A673 (cell line): ENCODE data around the gene MAP6. TPM values are rescaled to one million over a fixed set of nuclear protein-coding genes. Genes with fewer than 3 reads are reported as not detected.
A peak's percentile ranks its signal among the peaks of the same experiment; 100 is the strongest.

Experiments used
- BruUV-seq: library from RNA; stranded (reverse); fragments of 400-500 nt; replicated peaks from 2 replicates; lab custom pipeline; 2021; lab: Mats Ljungman, UMichigan
- CTCF ChIA-PET: fragments of 300-600 bp; sonication (Branson Sonifier 250); formaldehyde crosslinking; loops from one replicate; lab custom pipeline; 2022; ENCODE audit warnings: antibody characterized with exemption; lab: Charles Lee
- POLR2A ChIA-PET: fragments of 300-600 bp; sonication (Branson Sonifier 250); formaldehyde crosslinking; loops from one replicate; lab custom pipeline; 2022; ENCODE audit warnings: antibody characterized with exemption; ENCODE audit not compliant: low non-redundant PET; lab: Charles Lee
- DNase-seq: peaks from one replicate; pipeline ENCODE4 v3.0.0-alpha.2; 2015; ENCODE audit warnings: low spot score
- H3K27ac ChIP-seq: fragments of 200-600 bp; sonication (generic); 2 replicates; pipeline ENCODE4 v1.5.1; 2016; ENCODE audit warnings: mixed run types, low read depth, mild to moderate bottlenecking, mixed read lengths, antibody characterized with exemption, low read length; ENCODE audit not compliant: poor library complexity, severe bottlenecking
- H3K27me3 ChIP-seq: fragments of 200-600 bp; sonication (generic); replicated peaks from 2 replicates; pipeline ENCODE4 v1.6.1; 2017; ENCODE audit warnings: mixed run types, low read depth, mild to moderate bottlenecking, mixed read lengths, antibody characterized with exemption, low read length; ENCODE audit not compliant: insufficient read depth, poor library complexity
- H3K36me3 ChIP-seq: fragments of 200-600 bp; sonication (generic); 2 replicates; pipeline ENCODE4 v1.6.1; 2016; ENCODE audit warnings: mixed run types, mild to moderate bottlenecking, mixed read lengths, antibody characterized with exemption, low read length; ENCODE audit not compliant: insufficient read depth, poor library complexity, severe bottlenecking
- H3K4me1 ChIP-seq: fragments of 200-600 bp; sonication (generic); 2 replicates; pipeline ENCODE4 v1.6.1; 2017; ENCODE audit warnings: mixed run types, mild to moderate bottlenecking, mixed read lengths, antibody characterized with exemption, low read length; ENCODE audit not compliant: insufficient read depth, poor library complexity, severe bottlenecking
- H3K4me3 ChIP-seq: fragments of 200-600 bp; sonication (generic); 2 replicates; pipeline ENCODE4 v1.5.1; 2016; ENCODE audit warnings: low read depth, mixed run types, mild to moderate bottlenecking, mixed read lengths, low read length; ENCODE audit not compliant: poor library complexity, severe bottlenecking
- H3K9me3 ChIP-seq: fragments of 200-600 bp; sonication (generic); 2 replicates; pipeline ENCODE4 v1.6.1; 2016; ENCODE audit warnings: mixed run types, low read depth, mild to moderate bottlenecking, mixed read lengths, antibody characterized with exemption, low read length; ENCODE audit not compliant: poor library complexity, severe bottlenecking
- CTCF ChIP-seq: fragments of 300-800, 200-600 bp; sonication (generic); conservative IDR thresholded peaks from 2 replicates; pipeline ENCODE4 v1.5.1; 2017; ENCODE audit warnings: low read depth, mild to moderate bottlenecking, antibody characterized with exemption, low read length, moderate library complexity, mixed read lengths
- EZH2 ChIP-seq: fragments of 200-600 bp; sonication (generic); IDR thresholded peaks from 2 replicates; pipeline ENCODE4 v1.6.1; 2017; ENCODE audit warnings: borderline replicate concordance, low read depth, mild to moderate bottlenecking, mixed read lengths, antibody characterized with exemption, low read length; ENCODE audit not compliant: poor library complexity, severe bottlenecking
- intact Hi-C: fragments of 100-400 bp; cut with micrococcal nuclease; formaldehyde crosslinking; loops from one replicate; pipeline ENCODE4 v1.10.0; 2022; ENCODE audit not compliant: unreplicated experiment
- total RNA-seq: library from RNA; stranded (reverse); gene quantifications from 2 replicates; pipeline ENCODE4 v1.2.3, GENCODE V29; 2021

MAP6 gene
- total RNA-seq, 1 experiment from 2014 or later, result not detected

DNA sequence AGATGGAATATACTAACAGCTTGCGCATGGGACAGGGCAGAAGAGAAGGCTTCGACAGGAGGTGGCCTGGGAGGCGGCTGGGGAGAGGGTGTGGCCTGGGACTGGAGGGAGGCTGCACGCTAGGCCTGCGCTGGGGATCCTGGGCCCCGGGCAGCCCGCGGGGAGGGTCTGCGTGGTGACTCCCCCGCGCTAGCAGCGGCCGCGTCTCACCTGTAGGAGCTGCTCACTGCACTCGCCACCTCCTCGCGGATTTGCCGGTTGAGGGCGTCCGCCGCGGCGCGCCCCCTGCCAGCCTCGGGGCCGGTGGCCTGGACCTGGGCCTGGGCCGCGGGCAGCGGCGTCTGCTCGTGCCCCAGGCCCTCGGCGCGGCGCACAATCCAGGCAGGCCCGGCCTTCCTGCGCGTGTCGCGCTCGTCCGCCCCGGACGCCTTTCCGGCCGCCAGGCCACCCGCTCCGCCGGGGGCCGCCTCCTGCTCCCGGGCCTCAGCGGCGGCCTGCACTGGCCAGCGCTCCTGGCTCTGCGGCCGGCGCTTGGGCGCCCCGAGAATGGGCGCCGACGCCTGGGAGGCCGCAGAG lies 1.5 kb downstream of the MAP6 start:
- H3K27ac ChIP-seq, result no peak overlapping the region
- peak overlapping the region; percentile 38 for H3K4me3 ChIP-seq
- DNase-seq, result peak; percentile 26
- H3K9me3 ChIP-seq, result no peaks in the 10 kb centered on the region
- CTCF ChIA-PET, result no interaction called here
- TF ChIP-seq EZH2 (no peak), CTCF (no peak)
- no TSS peak for BruUV-seq
- intact Hi-C loops, result loop anchor here (5.0 kb wide), 1 partner anchor 70 kb away; no protein-coding TSS in a partner anchor
- H3K36me3 ChIP-seq, result no peaks in the 10 kb centered on the region
- POLR2A ChIA-PET, result no interaction called here
- H3K4me1 ChIP-seq, result peaks cover 27% of the 10 kb centered on the region
- peaks cover 73% of the 10 kb centered on the region for H3K27me3 ChIP-seq

DNA sequence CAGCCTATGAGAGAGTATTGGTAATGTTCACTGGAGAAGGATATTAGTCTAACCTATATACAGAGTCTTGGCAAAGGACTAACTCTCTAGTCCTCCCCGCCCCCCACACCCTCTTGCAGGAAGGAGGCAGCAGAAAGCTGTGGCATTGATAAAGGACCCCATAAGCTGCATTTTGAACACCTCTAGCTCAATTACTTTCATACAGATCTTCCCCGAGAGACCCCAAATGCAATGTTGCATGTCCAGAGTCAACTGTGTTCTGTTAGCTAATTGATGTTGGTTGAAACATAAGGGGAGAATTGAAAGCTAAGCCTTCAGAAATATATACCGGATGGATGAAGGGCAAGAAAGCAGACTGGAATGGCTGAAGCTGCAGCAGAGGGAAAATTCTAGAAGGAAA lies 2.8 kb downstream of the MAP6 start:
- H3K4me1 ChIP-seq, result peaks cover 27% of the 10 kb centered on the region
- no peak for DNase-seq
- ChIA-PET POLR2A (no interaction called here), CTCF (interaction anchor here (0.7 kb wide), 1 partner anchor 625 kb away, joined by 5 read pairs; no protein-coding TSS in a partner anchor)
- H3K4me3 ChIP-seq, result no peak overlapping the region
- intact Hi-C loops, result loop anchor here (5.0 kb wide), 1 partner anchor 69 kb away; no protein-coding TSS in a partner anchor
- H3K9me3 ChIP-seq, result no peaks in the 10 kb centered on the region
- H3K27ac ChIP-seq, result no peak overlapping the region
- TF ChIP-seq EZH2 (no peak), CTCF (no peak)
- peaks cover 59% of the 10 kb centered on the region for H3K27me3 ChIP-seq
- H3K36me3 ChIP-seq, result no peaks in the 10 kb centered on the region
- BruUV-seq, result no TSS peak

DNA sequence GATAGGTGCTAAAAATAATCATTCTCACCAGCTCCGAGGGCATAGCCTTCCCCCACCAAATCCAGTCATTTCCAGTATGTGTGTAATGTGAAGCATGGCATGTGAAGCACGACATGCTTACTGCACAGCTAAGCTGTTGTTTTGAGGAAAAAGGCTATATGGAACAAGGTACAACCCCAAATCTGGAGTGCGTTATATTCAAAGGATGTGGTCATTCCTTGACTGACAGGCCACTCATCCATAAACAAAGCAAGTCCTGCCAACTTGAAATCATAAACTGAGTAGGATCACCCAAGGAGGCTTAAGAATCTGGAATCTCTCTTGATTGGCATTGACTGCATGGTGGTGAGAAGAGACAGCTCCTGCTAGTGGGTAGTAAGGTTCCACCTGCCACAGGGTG lies 3.7 kb downstream of the MAP6 start:
- intact Hi-C loops, result loop anchor here (5.0 kb wide), 1 partner anchor 68 kb away; no protein-coding TSS in a partner anchor
- Histone ChIP-seq H3K4me3 (no peak overlapping the region), H3K27ac (no peak overlapping the region), H3K9me3 (no peaks in the 10 kb centered on the region), H3K36me3 (no peaks in the 10 kb centered on the region), H3K27me3 (peaks cover 51% of the 10 kb centered on the region), H3K4me1 (peaks cover 27% of the 10 kb centered on the region)
- no peak for TF ChIP-seq CTCF
- no peak for TF ChIP-seq EZH2
- no TSS peak for BruUV-seq
- CTCF ChIA-PET, result no interaction called here
- POLR2A ChIA-PET, result no interaction called here
- DNase-seq, result no peak
